Measurements from ENCODE around the gene HDAC5.
A peak's percentile ranks its signal among the peaks of the same experiment; 100 is the strongest.

The HDAC5 gene

DNA sequence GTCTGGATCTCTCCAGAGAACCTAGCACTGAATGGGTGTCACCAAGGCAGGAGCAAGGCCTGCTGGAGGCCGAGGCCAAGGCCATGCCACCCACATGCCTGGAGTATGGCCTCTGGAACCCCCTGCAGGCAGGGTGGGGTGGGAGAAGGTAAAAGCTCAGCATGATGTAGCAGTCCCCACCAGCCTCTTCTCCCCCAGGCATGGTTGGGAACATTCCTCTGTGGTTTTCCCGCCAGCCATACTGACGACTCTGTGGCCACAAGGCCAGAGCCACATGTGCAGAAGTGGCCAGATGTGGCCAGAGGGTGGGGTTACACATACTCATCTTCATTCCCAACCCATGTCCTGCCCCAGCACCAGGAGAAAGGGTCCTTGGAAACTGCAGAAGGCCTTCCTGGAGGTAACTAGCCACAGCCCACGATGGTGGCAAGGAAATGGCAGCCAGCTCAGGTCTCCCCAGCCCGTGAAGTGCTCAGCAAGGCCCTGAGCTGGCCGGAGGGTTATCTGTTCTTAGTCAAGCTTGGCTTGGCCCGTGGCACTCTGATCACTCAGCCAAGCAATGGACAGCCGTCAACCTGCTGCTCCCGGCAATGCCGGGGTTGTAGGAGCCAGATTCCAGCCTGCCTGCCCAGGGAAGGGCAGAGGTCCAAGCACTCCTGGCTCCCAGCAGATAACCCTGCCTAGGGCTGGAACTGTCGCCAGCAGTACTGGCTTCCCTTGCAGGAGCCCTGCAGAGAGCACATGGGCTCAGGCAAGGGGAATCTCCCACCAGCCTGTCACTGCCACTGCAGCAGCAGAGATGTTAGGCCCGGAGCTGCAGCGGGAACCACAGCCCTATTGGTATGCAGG lies 26.1 kb downstream of the HDAC5 start:
- Histone ChIP-seq H3K36me3 (ENCODE audit: control insufficient read depth in 2 of 2, insufficient read depth in 1 of 2, low read length in 2 of 2) (peaks cover 0 to 9% of the 10 kb centered on the region in 2 experiments; a peak in 2 of 3 replicates), H3K4me3 (ENCODE audit: low read depth, low read length) (no peak overlapping the region), H3K9me3 (ENCODE audit: control insufficient read depth, insufficient read depth, low read depth, low read length) (no peaks in the 10 kb centered on the region), H3K4me1 (ENCODE audit: control insufficient read depth, insufficient read depth, low read length) (peaks cover 10% of the 10 kb centered on the region; the same call in 1 of the 2 replicates), H3K27ac (ENCODE audit: extremely low read depth, low read depth, low read length) (peak overlapping the region; percentile 73)
- CTCF ChIA-PET = interaction anchor here (0.6 to 4.6 kb wide), 8 partner anchors 12 to 71 kb away, joined by 3 to 33 read pairs (median 4); partner anchors contain the start of gene HDAC5
- peak; percentile 40; the same call in 1 of the 2 replicates for TF ChIP-seq GLIS1 (tag by site-specific recombination; IDR thresholded peaks at IDR 0.05)
- TF ChIP-seq PRDM10 (tag by site-specific recombination; IDR thresholded peaks at IDR 0.05) = no peak
- peak; percentile 56 for TF ChIP-seq ZIC2 (tag by site-specific recombination; IDR thresholded peaks at IDR 0.05)
- peak; percentile 26; the same call in 1 of the 2 replicates for TF ChIP-seq GLIS2 (tag by site-specific recombination; IDR thresholded peaks at IDR 0.05)
- TF ChIP-seq EGR2 (tag by site-specific recombination; IDR thresholded peaks at IDR 0.05; ENCODE audit: low read depth) = peak; percentile 40; the same call in 1 of the 2 replicates
- POLR2A ChIA-PET = interaction anchor here (0.5 kb wide), 1 partner anchor 10 kb away, joined by 3 read pairs; no protein-coding TSS in a partner anchor

DNA sequence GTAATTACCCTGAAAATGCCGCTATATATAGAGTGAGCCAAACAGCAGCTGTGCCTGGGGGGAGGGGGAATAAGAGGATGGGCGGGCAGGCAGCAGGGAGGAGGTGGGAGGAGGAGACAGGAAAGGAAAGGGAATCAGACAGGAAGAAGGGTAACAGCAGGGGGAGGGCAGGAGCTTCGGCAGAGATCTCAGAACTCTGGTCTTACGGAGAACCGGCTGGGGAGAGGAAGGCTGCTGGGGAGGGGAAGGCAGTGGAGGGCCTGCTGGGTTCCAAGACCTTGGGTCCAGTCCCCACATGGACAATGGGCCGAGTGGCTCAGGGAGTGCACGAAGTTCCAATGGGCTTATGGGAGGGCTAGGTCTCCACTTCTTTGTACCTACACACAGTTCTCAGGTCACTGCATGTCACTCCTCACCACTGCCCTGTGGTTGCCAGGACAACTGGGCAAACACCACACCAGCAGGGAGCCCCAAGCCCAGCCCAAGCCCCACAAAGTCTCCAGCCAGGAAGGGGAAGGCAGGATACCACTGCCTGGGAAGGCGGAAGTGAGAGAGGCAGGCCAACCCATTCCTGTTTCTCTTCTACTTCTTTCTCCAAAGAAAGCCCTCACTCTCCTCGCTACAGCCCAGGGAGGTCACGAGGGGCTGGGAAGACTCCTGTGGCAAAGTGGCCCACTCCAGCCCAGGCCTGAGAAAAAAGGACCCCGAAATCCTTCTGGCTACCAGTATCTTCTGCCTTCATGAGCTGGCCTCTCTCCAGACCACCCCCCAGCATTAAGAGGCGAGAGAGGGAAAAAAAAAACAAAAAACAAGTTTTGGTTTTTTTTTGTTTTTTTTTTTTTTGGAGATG lies 27.6 kb downstream of the HDAC5 start:
- peaks cover 0 to 24% of the 10 kb centered on the region in 2 experiments; a peak in 2 of 3 replicates for H3K36me3 ChIP-seq (ENCODE audit: control insufficient read depth in 2 of 2, insufficient read depth in 1 of 2, low read length in 2 of 2)
- peak overlapping the region; percentile 73 for H3K27ac ChIP-seq (ENCODE audit: extremely low read depth, low read depth, low read length)
- CTCF ChIA-PET = interaction anchor here (0.6 to 4.6 kb wide), 14 partner anchors 11 to 152 kb away, joined by 3 to 33 read pairs (median 4); partner anchors contain the start of gene G6PC3
- peak overlapping the region; percentile 33 for H3K4me3 ChIP-seq (ENCODE audit: low read depth, low read length)
- H3K9me3 ChIP-seq (ENCODE audit: control insufficient read depth, insufficient read depth, low read depth, low read length) = no peaks in the 10 kb centered on the region
- H3K4me1 ChIP-seq (ENCODE audit: control insufficient read depth, insufficient read depth, low read length) = peaks cover 10% of the 10 kb centered on the region; the same call in 1 of the 2 replicates
- POLR2A ChIA-PET = interaction anchor here (0.6 to 1.5 kb wide), 11 partner anchors 9 to 240 kb away, joined by 3 to 9 read pairs (median 3); partner anchors contain the start of genes G6PC3 and TMUB2
- TF ChIP-seq ZBTB17 (tag by site-specific recombination; IDR thresholded peaks at IDR 0.05) (peak; percentile 96), ZNF670 (tag by site-specific recombination; IDR thresholded peaks at IDR 0.05; ENCODE audit: low read depth) (no peak), ZNF324 (tag by site-specific recombination; IDR thresholded peaks at IDR 0.05) (no peak), INSM2 (tag by site-specific recombination; IDR thresholded peaks at IDR 0.05) (peak; percentile 64; the same call in 1 of the 2 replicates), ZBTB8A (tag by site-specific recombination; IDR thresholded peaks at IDR 0.05) (peak; percentile 42; the same call in 1 of the 2 replicates), ZNF837 (tag by site-specific recombination; IDR thresholded peaks at IDR 0.05) (no peak), SALL2 (tag by site-specific recombination; IDR thresholded peaks at IDR 0.05; ENCODE audit: borderline replicate concordance) (no peak), KLF17 (tag by site-specific recombination; IDR thresholded peaks at IDR 0.05) (peak; percentile 66), ZNF274 (IDR thresholded peaks at IDR 0.05; ENCODE audit: low read length) (no peak), ZNF274 (tag by site-specific recombination; IDR thresholded peaks at IDR 0.05; ENCODE audit: borderline replicate concordance) (no peak)
- TF ChIP-seq, protein P1, sequence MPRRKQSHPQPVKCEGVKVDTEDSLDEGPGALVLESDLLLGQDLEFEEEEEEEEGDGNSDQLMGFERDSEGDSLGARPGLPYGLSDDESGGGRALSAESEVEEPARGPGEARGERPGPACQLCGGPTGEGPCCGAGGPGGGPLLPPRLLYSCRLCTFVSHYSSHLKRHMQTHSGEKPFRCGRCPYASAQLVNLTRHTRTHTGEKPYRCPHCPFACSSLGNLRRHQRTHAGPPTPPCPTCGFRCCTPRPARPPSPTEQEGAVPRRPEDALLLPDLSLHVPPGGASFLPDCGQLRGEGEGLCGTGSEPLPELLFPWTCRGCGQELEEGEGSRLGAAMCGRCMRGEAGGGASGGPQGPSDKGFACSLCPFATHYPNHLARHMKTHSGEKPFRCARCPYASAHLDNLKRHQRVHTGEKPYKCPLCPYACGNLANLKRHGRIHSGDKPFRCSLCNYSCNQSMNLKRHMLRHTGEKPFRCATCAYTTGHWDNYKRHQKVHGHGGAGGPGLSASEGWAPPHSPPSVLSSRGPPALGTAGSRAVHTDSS (tag by site-specific recombination; IDR thresholded peaks at IDR 0.05) = peak; percentile 16; the same call in 1 of the 2 replicates
- TF ChIP-seq, protein P2, sequence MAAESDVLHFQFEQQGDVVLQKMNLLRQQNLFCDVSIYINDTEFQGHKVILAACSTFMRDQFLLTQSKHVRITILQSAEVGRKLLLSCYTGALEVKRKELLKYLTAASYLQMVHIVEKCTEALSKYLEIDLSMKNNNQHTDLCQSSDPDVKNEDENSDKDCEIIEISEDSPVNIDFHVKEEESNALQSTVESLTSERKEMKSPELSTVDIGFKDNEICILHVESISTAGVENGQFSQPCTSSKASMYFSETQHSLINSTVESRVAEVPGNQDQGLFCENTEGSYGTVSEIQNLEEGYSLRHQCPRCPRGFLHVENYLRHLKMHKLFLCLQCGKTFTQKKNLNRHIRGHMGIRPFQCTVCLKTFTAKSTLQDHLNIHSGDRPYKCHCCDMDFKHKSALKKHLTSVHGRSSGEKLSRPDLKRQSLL (tag by site-specific recombination; IDR thresholded peaks at IDR 0.05) = no peak
- TF ChIP-seq, protein P3, sequence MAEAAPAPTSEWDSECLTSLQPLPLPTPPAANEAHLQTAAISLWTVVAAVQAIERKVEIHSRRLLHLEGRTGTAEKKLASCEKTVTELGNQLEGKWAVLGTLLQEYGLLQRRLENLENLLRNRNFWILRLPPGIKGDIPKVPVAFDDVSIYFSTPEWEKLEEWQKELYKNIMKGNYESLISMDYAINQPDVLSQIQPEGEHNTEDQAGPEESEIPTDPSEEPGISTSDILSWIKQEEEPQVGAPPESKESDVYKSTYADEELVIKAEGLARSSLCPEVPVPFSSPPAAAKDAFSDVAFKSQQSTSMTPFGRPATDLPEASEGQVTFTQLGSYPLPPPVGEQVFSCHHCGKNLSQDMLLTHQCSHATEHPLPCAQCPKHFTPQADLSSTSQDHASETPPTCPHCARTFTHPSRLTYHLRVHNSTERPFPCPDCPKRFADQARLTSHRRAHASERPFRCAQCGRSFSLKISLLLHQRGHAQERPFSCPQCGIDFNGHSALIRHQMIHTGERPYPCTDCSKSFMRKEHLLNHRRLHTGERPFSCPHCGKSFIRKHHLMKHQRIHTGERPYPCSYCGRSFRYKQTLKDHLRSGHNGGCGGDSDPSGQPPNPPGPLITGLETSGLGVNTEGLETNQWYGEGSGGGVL (tag by site-specific recombination; IDR thresholded peaks at IDR 0.05) = peak; percentile 96
